Ovary (tissue), 3 donors: Measurements from ENCODE around the gene CD8B2.

ENCODE experiments used
- POLR2A ChIP-seq: fragments of 450-650 bp; IDR thresholded peaks from one replicate; pipeline ENCODE4 v1.6.1; 2017; ENCODE audit warnings: antibody characterized with exemption, mild to moderate bottlenecking, moderate library complexity
- TF ChIP-seq, protein P1 (sequence below), 3 donors: fragments of 450-650 bp in 2 of 3; fragments of 200-600 bp in 1 of 3; IDR thresholded peaks; one replicate each; pipeline versions ENCODE4 v1.5.1 to v1.8.0; 2016 to 2022; ENCODE audit warnings: antibody characterized with exemption in 3 of 3, mild to moderate bottlenecking in 1 of 3
- donor health status: DM: no; HTN: no; CAD: no.

DNA sequence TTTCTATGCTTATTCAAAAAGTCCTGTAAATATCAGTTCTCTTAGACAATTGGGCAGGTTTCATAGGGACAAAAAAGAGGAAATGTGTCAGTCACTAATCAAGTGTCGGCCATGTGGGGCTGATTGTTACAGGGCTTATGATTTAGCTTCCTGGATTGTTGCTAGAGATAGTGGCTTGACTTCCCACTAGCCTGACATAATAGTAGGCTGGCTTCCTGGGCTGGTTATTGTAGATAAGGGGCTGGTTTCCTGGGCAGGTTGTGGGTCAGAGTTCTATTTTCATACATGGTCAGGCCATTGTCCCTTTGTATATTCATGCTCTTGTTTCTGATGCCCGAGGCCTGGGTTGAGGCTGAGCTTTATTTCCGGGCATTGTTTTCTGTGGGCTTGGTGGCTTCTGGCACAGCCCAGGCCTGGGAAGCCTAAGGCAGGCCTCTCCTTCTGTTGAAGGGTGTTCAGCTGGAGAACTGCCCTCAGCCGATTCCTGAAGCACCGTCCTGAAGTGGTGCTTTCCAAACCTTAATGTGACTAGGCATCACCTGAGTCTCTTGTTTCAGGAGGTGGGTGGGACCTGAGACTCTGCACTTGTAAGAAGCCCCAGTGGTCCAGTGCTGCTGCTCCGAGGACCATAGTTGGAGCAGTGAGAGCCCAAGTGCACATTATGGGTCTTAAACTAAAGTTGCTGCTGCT is 37.0 kb downstream of the CD8B2 start:
- TF ChIP-seq, protein P1, sequence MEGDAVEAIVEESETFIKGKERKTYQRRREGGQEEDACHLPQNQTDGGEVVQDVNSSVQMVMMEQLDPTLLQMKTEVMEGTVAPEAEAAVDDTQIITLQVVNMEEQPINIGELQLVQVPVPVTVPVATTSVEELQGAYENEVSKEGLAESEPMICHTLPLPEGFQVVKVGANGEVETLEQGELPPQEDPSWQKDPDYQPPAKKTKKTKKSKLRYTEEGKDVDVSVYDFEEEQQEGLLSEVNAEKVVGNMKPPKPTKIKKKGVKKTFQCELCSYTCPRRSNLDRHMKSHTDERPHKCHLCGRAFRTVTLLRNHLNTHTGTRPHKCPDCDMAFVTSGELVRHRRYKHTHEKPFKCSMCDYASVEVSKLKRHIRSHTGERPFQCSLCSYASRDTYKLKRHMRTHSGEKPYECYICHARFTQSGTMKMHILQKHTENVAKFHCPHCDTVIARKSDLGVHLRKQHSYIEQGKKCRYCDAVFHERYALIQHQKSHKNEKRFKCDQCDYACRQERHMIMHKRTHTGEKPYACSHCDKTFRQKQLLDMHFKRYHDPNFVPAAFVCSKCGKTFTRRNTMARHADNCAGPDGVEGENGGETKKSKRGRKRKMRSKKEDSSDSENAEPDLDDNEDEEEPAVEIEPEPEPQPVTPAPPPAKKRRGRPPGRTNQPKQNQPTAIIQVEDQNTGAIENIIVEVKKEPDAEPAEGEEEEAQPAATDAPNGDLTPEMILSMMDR (IDR thresholded peaks at IDR 0.05), result no peak
- no peak for TF ChIP-seq POLR2A
